Measurements from ENCODE around the gene NAA80. TPM values are rescaled to one million over a fixed set of nuclear protein-coding genes. Genes with fewer than 3 reads are reported as not detected.
A peak's percentile ranks its signal among the peaks of the same experiment; 100 is the strongest.

The NAA80 gene
- total and polyA plus RNA-seq, 2 of the 13 experiments (the other 11 are each of a cell fraction or from before 2014, with no cell fraction given), result 3.4 to 8.7 TPM

GRCh38 chr3:50324351-50325112, 25.3 kb upstream of the NAA80 start (continued):
- TF ChIP-seq TFDP2 (CRISPR knock-in tag; IDR thresholded peaks at IDR 0.05) (peak; percentile 31; the same call in 1 of the 2 replicates), KLF6 (CRISPR knock-in tag; IDR thresholded peaks at IDR 0.05) (0 out of 2 replicates have a peak, but pooled peaks have one; percentile 13), ZFX (CRISPR knock-in tag; IDR thresholded peaks at IDR 0.05; ENCODE audit: low read depth) (peak; percentile 75), NKX3-1 (CRISPR knock-in tag; IDR thresholded peaks at IDR 0.05) (no peak), TBX2 (CRISPR knock-in tag; IDR thresholded peaks at IDR 0.05; ENCODE audit: borderline replicate concordance) (peak; percentile 57; the same call in 1 of the 2 replicates), NAIF1 (CRISPR knock-in tag; IDR thresholded peaks at IDR 0.05; ENCODE audit: borderline replicate concordance) (no peak), MTERF4 (CRISPR knock-in tag; IDR thresholded peaks at IDR 0.05) (peak; percentile 68; the same call in 1 of the 2 replicates), HDAC2 (CRISPR knock-in tag; IDR thresholded peaks at IDR 0.05) (peak; percentile 48; the same call in 1 of the 2 replicates), STAG1 (CRISPR knock-in tag; IDR thresholded peaks at IDR 0.05) (peak; percentile 95), ZNF260 (CRISPR knock-in tag; IDR thresholded peaks at IDR 0.05; ENCODE audit: borderline replicate concordance, low read depth) (no peak), GATAD2A (CRISPR knock-in tag; IDR thresholded peaks at IDR 0.05) (0 out of 2 replicates have a peak, but pooled peaks have one; percentile 44), TOPORS (CRISPR knock-in tag; IDR thresholded peaks at IDR 0.05) (no peak), MED1 (CRISPR knock-in tag; IDR thresholded peaks at IDR 0.05) (peak; percentile 62; the same call in 1 of the 2 replicates), PATZ1 (CRISPR knock-in tag; IDR thresholded peaks at IDR 0.05) (peak; percentile 95), ZNF558 (CRISPR knock-in tag; IDR thresholded peaks at IDR 0.05; ENCODE audit: borderline replicate concordance) (no peak), SP5 (CRISPR knock-in tag; IDR thresholded peaks at IDR 0.05; ENCODE audit: borderline replicate concordance, low read depth) (peak; percentile 62; the same call in 1 of the 2 replicates), RFXANK (CRISPR knock-in tag; IDR thresholded peaks at IDR 0.05) (0 out of 2 replicates have a peak, but pooled peaks have one; percentile 20), MTA1 (CRISPR knock-in tag; IDR thresholded peaks at IDR 0.05; ENCODE audit: borderline replicate concordance) (0 out of 2 replicates have a peak, but pooled peaks have one; percentile 62), KDM3A (CRISPR knock-in tag; IDR thresholded peaks at IDR 0.05; ENCODE audit: low read depth) (peak; percentile 76; the same call in 1 of the 2 replicates), ZNF230 (CRISPR knock-in tag; IDR thresholded peaks at IDR 0.05) (0 out of 2 replicates have a peak, but pooled peaks have one; percentile 61), NFYB (CRISPR knock-in tag; IDR thresholded peaks at IDR 0.05) (no peak), NCOR1 (IDR thresholded peaks at IDR 0.05; ENCODE audit: borderline replicate concordance, low read length) (peak; percentile 65; the same call in 1 of the 2 replicates), ZNF570 (CRISPR knock-in tag; IDR thresholded peaks at IDR 0.05; ENCODE audit: borderline replicate concordance) (no peak), ZFP37 (CRISPR knock-in tag; IDR thresholded peaks at IDR 0.05; ENCODE audit: borderline replicate concordance) (no peak), ZNF549 (CRISPR knock-in tag; IDR thresholded peaks at IDR 0.05) (no peak), TEAD3 (CRISPR knock-in tag; optimal IDR thresholded peaks at IDR 0.05; ENCODE audit: borderline replicate concordance) (peak; percentile 54), ZNF12 (CRISPR knock-in tag; IDR thresholded peaks at IDR 0.05) (no peak), SNAI1 (CRISPR knock-in tag; IDR thresholded peaks at IDR 0.05; ENCODE audit: borderline replicate concordance) (0 out of 2 replicates have a peak, but pooled peaks have one; percentile 35)
